ENCODE results near the gene GSTO2.
A peak's percentile ranks its signal among the peaks of the same experiment; 100 is the strongest.

Gene GSTO2

DNA sequence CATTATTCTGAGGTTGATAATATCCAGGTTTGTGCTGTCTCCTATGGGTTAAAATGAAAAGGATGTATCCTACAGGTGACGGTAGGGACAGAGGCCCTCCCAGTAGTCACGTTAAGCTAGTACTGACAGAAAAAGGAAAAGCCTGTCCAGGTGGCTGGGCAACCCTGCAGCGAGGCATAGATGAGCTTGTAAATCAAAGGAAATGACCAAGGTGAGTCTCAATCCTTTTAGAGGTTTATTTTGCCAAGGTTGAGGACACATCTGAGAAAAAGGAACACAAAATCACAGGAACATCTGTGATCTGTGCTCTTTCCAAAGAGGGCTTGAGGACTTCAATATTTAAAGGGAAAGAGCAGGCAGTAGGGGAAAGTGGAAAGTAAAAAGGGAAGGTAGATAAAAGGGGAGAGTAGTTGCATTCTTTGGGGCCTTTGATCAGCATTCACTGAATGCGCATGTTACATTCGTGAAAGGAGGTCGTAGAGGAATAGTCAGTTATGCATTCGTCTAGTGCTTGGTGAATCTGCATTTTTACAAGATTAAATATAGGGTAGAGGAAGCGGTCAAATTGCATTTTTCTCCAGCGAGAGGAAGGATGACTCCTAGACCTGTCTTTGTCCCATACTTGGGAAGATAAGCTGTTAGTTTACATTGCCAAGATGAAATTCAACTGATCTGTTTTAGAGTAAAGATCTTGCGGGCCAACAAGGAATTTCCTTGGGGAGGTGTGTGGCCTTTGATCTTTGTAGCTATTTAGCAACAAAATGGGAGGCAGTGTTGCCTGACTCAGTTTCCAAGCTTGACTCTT lies 15.2 kb upstream of the GSTO2 start:
- ATAC-seq = no peak

GRCh38 chr10:104254493-104255310 lies 14.3 kb upstream of the GSTO2 start, which contains the start of gene GSTO1:
Gene GSTO1 (plus strand): TSS chr10:104254892. CDS start chr10:104254929, 37 bp downstream.
- DNase-seq (peak; percentile 71), ATAC-seq (peak; percentile 71)

More for the DNA sequence above, 15.2 kb upstream of the GSTO2 start:
- no peak for DNase-seq

DNA sequence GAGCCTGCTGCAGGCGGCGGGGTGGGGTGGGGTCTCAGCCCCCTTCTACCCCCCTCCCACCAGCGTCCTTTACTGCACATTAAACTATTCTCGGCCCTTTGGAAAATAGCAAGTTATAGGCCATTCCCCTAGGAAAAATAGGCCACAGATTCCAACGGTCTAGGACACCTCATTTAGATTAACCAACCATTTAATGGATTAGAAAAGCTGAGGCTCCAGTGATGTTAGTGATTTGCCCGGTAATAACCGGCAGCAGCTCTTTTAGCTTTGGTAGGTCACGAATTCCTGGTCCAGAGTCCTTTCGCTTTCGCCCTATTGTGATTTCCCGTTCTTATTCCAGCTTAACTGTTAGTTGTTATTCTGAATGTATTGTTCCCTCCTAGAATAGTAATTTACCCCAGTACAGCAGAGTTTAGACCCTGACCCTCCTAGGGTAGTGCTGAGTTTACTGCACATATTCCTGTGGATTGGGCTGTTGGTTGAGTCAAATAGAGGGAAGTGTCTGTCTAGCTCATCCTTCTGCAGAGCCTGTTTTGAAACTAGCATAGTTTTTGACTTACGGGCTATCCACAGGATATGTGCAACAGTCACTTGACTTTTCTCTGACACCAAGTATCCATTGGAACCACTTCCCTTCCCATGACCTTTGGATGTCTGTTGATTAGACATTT lies 13.5 kb upstream of the GSTO2 start:
- peak; percentile 67 for ATAC-seq
- no peak for DNase-seq

- no peak for ATAC-seq
- no peak for DNase-seq
These were observed 12.5 kb upstream of the GSTO2 start for GRCh38 chr10:104256335-104256961.

GRCh38 chr10:104257235-104257634 lies 11.7 kb upstream of the GSTO2 start:
- DNase-seq (no peak), ATAC-seq (no peak)

DNA sequence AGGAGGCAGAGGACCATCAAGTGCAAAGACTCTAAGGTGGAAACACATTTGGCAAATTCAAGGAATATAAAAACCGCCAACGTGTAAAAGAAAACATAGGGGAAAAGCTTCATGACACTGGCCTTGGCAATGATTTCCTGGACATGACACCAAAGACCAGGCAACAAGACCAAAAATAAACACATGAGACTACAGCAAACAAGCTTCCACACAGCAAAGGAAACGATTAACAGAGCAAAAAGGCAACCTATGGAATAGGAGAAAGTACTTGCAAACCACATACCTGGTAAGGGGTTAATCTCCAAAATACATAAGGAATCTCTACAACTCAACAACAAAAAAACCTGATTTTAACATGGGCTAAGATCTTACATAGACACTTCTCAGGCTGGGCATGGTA lies 10.8 kb upstream of the GSTO2 start:
- no peak for ATAC-seq
- no peak for DNase-seq

- DNase-seq (no peak), ATAC-seq (no peak)
These were observed 9.5 kb upstream of the GSTO2 start for GRCh38 chr10:104259456-104259855.

- ATAC-seq (peak; percentile 7), DNase-seq (no peak)
These were observed 8.8 kb upstream of the GSTO2 start for GRCh38 chr10:104259999-104260774.

- no peak for DNase-seq
- peak; percentile 84 for ATAC-seq
These were observed 8.2 kb upstream of the GSTO2 start for GRCh38 chr10:104260775-104261115.

DNA sequence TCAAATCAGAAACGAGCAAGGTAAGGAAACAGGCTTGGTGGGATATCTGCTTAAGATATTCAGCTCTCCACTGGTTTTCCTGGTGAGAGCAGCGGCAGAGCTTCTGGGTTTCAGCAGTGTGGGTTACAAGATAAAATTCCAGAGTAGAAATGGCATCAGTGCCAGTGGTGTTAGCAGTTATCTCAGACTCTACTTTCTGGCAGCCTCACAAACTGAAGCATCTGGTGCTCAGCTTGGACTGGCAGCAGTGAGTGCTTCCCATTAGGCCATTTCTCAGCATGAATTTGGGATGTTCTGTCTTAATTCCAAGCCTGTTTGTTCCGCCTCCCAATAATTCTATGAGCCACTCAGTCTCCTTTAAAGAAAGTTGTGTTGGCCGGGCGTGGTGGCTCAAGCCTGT lies 6.9 kb upstream of the GSTO2 start:
- DNase-seq = no peak
- ATAC-seq = no peak

DNA sequence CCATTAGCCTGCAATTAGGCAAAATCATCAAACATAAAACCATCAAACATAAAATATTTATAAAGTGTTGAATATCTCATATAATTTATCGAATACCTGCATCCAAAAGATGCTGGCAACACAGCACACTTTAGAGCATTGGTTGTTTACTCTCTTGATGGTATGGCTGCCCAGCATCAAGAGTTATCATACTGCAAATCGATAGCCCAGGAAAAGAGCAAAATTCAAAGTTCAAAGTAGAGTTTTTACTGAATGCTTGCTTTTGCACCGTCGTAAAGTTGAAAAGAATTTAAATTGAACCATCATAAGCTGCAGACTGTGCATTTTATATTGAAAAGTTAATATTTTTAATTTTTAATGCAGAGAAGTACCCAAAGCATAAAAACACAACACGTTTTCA lies 4.2 kb upstream of the GSTO2 start:
- ATAC-seq = no peak

GRCh38 chr10:104267721-104268404 lies 1.1 kb upstream of the GSTO2 start:
- DNase-seq (peak; percentile 51), ATAC-seq (peak; percentile 71)

More for the DNA sequence above, 4.2 kb upstream of the GSTO2 start:
- no peak for DNase-seq

GRCh38 chr10:104268405-104268712 lies 625 bp upstream of the GSTO2 start:
- DNase-seq (no peak), ATAC-seq (no peak)

- no peak for ATAC-seq
- DNase-seq = no peak
These were observed 4.3 kb downstream of the GSTO2 start for GRCh38 chr10:104273286-104273685.

DNA sequence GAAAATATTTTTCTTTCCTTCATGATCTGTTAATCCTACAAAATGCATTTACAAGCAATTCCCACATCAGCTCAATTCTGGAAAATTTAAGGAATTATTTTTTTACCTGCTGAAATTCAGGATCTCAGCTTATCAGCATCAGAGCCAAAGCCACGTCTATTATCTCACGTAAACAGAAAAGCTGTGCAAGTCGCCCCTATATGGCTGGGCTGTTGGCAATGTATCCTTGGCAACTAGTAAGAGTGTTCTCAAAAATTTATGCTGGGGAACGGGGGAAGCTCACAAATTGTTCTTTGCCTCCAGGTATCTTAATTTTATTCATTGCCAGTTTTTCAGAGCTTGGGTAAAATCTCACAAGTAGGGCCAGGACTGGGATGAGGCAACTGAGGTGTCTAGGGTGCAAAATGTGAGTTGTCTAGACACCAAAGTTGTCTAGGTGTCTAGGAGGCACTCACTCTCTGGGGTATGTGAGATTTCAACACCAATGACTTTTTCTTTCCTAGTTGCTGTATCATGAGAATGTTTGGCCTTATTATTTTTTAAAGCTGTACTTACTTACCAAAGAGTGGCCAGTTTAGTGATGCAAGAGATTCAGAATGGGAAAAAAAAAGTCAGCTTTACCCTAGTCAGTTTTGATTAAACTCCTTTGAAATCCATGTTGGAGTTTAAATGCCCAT lies 5.1 kb downstream of the GSTO2 start:
- DNase-seq (no peak), ATAC-seq (no peak)

GRCh38 chr10:104274762-104275721 lies 6.1 kb downstream of the GSTO2 start:
- peak; percentile 79 for ATAC-seq
- DNase-seq = peak; percentile 68

DNA sequence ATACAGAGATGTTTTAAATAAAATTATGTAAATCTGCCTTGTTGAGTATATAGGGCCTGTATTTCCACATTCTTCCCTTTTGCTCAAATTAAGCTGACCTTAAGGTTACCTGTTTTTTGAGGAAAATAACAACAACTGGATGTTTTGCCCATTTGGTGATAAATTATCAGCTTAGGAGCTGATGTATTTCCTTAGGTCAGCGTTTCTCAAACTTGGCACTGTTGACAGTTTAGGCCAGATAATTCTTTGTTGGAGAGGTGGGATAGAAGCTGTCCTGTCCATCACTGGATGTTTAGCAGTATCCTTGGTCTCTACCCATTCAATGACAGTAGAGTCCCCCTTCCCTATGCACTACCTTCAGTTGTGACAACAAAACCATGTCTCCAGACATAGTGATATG lies 7.2 kb downstream of the GSTO2 start:
- ATAC-seq (no peak), DNase-seq (no peak)

DNA sequence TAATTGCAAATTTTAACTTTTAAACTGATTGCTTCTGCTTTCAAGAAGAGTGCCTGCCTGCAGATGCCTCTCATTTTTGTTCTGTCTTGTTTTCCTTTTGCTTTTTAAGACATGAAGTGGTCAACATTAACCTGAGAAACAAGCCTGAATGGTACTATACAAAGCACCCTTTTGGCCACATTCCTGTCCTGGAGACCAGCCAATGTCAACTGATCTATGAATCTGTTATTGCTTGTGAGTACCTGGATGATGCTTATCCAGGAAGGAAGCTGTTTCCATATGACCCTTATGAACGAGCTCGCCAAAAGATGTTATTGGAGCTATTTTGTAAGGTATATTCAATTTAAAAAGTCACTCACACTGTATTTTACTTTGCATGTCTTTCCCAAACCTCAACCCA lies 8.8 kb downstream of the GSTO2 start:
- DNase-seq (no peak), ATAC-seq (no peak)

GRCh38 chr10:104279550-104280259 lies 10.7 kb downstream of the GSTO2 start:
- no peak for ATAC-seq
- no peak for DNase-seq
